SH-SY5Y (cell line): ENCODE results near the gene ZFAND4.

Experiments used
- GATA2 ChIP-seq: IDR thresholded peaks from 2 replicates; pipeline ENCODE4 v1.6.1; 2011; ENCODE audit warnings: mild to moderate bottlenecking, low read depth, low read length
- GATA3 ChIP-seq: IDR thresholded peaks from 2 replicates; pipeline ENCODE4 v1.6.1; 2011; ENCODE audit warnings: low read depth, mild to moderate bottlenecking, low read length, moderate library complexity

Gene ZFAND4

GRCh38 chr10:45592926-45593325 is 79.6 kb downstream of the ZFAND4 start:
- TF ChIP-seq GATA3 (no peak), GATA2 (no peak)

GRCh38 chr10:45592432-45592831 is 80.1 kb downstream of the ZFAND4 start:
- TF ChIP-seq GATA2 (no peak), GATA3 (no peak)

GRCh38 chr10:45591280-45591679 is 81.3 kb downstream of the ZFAND4 start:
- TF ChIP-seq GATA3, result no peak
- TF ChIP-seq GATA2, result no peak

DNA sequence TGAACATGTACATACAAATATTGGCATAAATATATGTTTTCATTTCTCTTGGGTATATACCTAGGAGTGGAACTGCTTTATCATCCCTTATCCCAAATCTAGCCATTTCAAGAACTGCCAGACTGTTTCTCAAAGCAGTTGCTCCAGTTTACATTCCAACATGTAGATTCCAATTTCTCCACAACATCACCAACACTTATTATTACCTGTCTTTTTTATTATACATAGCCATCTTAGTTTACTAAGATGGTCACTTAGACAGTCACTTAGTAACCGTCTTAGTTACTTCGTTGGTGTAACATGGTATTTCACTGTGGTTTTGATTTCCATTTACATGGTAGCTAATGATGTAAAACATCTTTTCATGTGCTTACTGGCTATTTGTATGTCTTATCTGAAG is 82.7 kb downstream of the ZFAND4 start:
- TF ChIP-seq GATA3 (no peak), GATA2 (no peak)

DNA sequence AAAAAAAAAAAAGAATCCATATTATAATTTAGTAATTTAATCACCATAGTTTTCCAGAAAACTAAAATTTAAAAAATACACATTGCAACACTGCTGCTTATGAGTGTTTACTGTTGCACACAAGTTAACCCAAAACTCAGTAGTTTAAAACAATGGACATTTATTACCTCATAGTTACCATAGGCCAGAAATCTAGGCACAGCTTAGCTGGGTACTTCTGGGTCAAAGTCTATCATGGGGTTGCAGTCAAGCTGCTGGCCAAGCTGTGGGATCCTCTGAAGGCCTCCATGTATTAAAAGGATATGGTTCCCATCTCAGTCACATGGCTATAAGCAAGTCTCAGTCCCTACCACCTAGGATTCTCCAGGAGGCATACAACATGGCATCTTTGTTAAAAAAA is 83.6 kb downstream of the ZFAND4 start:
- TF ChIP-seq GATA2, result no peak
- no peak for TF ChIP-seq GATA3

DNA sequence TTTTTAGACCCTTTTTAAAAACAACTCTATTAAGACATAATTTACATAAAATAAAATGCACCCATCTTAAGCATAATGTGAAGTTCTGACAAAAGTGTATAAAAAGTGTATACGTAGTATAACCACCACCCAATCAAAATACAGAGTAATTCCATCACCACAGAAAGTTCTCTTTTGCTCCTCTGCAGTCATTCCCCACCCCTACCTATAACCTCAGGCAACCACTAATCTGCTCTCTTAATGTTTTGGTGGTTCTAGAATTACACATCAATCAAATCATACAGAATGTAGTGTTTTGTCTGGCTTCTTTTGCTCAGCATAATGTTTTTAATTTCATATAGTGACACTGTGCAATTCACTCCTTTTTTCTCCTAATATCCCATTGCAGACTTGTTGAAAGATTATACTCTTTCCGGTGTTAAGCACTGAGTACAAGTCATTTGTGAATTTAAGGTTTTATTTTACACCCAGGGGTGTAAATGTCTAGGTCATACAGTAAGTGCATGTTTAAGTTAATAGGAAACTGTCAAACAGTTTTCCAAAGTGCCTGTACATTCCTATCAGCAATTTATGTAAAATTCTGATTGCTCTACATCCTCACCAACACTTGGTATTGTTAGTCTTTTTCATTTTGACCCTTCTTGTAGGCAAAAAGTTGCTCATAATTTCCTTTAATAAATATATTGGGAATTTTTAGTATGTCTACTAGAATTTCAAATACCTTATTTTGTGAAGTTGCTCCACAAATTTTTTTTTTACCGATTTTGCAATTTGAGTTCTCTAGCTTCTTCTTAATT is 86.3 kb downstream of the ZFAND4 start:
- TF ChIP-seq GATA3, result no peak
- no peak for TF ChIP-seq GATA2

- no peak for TF ChIP-seq GATA3
These were observed 87.4 kb downstream of the ZFAND4 start for GRCh38 chr10:45585131-45585530.

- TF ChIP-seq GATA3, result no peak
- TF ChIP-seq GATA2, result no peak
These were observed 90.2 kb downstream of the ZFAND4 start for GRCh38 chr10:45582386-45582781.

DNA sequence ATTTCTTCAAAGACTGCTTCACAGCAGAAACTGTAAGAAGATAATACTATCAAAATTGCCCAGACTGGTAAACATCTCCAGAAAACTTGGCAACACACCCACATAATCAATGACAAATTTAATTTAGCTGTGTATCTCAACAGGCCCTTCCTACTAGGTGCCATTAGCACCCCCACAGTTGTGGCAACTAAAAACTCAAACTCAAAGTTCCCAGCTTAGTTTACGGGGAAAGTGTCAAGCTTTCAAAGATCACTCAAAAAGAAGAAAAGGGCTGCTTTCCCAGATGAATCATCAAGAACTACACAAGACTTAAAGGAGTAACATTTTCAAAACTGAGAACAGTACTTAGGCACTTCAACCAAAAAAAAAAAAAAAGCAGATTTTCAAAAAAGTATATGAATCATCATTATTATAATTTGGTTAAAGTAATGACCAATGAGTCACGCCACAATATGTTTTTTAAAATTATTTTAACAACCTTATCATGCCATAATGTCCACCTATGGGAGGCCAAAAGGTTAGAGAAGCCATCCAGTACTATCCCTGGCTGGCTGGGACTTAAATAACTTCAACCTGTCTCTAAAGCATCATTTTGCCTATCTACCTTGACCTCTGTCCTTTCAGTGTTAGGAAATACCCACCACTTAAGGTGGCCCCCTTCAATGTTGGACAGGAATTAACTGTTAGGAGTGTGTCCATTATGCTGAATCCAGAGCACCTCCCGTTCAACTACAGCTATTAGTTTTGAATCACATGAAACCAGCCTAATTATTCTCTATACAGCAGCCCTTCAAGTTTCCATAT is 90.8 kb downstream of the ZFAND4 start:
- no peak for TF ChIP-seq GATA2
- no peak for TF ChIP-seq GATA3

- no peak for TF ChIP-seq GATA2
- TF ChIP-seq GATA3, result no peak
These were observed 91.4 kb downstream of the ZFAND4 start for GRCh38 chr10:45581216-45581549.

DNA sequence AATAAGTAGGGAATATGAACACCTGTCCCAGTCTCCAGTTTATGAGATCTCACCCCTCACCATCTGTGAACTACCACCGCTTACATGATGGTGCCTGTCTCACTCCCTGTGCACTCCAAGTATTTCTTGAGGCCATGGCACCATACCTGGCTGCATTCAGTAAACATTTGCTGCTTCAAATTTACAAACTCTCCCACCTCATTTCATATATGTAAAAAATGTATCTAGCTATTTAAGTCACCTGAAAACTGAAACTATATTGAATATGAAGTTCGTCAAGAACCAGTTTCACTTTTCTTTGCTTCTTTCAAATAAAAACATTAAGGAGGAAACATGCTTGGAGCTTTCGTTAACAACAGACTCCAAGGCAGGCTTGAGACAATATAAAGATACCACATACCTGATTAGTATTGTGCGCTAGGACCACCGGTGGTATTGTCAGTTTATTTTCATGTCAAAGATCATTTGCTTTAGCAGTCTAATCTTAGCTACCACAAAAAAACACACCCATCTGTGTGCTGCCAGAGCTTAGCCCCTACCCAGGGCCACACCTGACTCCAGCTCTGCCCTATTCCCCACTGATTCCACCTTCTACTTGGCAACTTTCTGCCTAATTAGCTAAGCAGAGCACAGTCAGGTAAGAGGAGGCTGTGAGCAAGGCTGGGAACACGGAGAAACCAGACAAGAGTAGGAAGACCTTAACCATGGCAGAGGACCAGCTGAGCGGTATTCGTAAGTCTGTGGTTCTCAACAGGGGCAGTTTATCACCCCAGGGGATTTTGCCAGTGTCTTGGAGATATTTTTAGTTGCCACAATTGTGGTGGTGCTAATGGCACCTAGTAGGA is 92.0 kb downstream of the ZFAND4 start:
- no peak for TF ChIP-seq GATA3

DNA sequence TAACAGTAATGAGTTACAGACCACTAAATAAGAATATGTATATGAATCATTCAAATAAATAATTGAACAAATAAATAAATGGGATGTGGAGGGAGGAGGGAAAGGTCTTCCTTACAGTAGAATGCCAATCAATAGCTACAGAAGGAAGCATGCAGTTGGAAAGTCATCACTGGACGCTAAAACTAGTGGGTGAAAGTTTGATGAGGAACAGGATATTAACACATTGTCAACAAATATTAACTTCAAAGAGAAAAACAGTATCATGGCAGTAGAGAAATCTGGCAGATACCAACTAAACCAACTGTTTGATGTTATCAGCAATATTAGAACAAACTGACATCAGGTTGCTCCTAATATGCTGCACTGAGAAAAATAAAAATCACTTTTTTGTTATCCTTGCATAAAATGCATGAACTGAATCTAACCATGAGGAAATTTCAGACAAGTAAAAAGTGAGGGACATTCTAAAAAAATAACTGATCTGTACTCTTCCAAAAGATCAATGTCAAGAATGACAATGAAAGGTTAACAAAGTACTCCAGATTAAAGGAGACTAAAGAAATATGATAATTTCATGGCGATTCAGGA is 94.1 kb downstream of the ZFAND4 start:
- TF ChIP-seq GATA3 (0 out of 2 replicates have a peak, but pooled peaks have one; percentile 18), GATA2 (no peak)

DNA sequence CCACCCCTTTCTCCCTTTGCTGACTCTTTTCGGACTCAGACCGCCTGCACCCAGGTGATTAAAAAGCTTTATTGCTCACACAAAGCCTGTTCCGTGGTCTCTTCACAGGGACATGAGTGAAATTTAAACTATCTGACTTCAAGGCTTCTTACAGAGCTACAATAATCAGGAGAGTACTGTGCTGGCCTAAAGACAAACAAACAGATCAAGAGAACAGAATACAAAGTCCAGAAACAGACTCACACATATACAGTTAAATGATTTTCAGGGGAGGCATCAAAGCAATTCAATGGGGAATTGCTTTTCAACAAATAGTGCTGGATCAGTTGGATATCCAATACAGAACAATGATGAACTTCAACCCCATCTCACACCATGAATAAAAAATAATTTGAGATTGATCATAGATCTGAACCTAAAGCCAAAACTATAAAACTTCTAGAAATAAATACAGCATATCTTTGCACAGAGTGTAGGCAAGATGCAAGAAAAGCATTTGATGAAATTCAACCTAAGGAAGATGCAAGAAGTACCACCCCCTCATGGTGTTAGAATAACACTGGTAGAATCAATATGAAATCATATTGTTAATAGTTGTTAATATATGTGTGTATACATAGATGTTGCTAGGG is 96.5 kb downstream of the ZFAND4 start:
- TF ChIP-seq GATA3 (no peak), GATA2 (no peak)

DNA sequence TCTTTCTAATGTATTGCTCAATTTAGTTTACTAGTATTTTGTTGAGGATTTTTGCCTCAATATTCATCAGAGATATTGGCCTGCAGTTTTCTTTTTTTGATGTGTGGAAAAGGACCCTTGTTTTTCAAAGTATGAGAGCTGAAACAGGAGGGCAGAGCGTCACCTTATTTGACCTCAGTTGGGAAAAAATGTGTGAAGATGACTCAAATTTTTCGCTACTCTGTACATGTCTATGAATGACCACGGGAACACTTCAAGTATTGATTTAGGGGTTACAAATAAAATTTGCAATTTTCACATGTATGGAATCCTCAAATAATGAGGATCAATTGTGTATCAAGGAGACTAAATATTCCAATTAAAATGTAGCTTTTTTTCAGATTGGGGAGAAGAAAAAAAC is 103.1 kb downstream of the ZFAND4 start:
- TF ChIP-seq GATA3, result no peak
- no peak for TF ChIP-seq GATA2
